Coronary artery (tissue), 2 donors: ENCODE data around the gene MRTFA.
"Not testable (repeated sequence)": the region's sequence is repeated elsewhere in the genome, so short reads cannot be mapped to it uniquely, and the experiment has no call there.

Experiments
- DNase-seq: peaks from one replicate; pipeline ENCODE4 v3.0.0-alpha.2; 2017; ENCODE audit warnings: low spot score
- H3K27ac ChIP-seq, 2 donors: fragments of 200-600 bp; sonication (generic); one replicate each; pipeline ENCODE4 v1.5.1; 2016 to 2019
- H3K4me3 ChIP-seq: fragments of 200-600 bp; sonication (generic); 2 replicates; pipeline ENCODE4 v1.5.1; 2016; ENCODE audit warnings: mild to moderate bottlenecking, moderate library complexity
- TF ChIP-seq, protein P1 (sequence below): fragments of 200-600 bp; sonication (generic); IDR thresholded peaks from one replicate; pipeline ENCODE4 v1.5.1; 2019; ENCODE audit warnings: antibody characterized with exemption

Gene MRTFA

GRCh38 chr22:40586781-40587180 is 49.7 kb downstream of the MRTFA start:
- TF ChIP-seq, protein P1, sequence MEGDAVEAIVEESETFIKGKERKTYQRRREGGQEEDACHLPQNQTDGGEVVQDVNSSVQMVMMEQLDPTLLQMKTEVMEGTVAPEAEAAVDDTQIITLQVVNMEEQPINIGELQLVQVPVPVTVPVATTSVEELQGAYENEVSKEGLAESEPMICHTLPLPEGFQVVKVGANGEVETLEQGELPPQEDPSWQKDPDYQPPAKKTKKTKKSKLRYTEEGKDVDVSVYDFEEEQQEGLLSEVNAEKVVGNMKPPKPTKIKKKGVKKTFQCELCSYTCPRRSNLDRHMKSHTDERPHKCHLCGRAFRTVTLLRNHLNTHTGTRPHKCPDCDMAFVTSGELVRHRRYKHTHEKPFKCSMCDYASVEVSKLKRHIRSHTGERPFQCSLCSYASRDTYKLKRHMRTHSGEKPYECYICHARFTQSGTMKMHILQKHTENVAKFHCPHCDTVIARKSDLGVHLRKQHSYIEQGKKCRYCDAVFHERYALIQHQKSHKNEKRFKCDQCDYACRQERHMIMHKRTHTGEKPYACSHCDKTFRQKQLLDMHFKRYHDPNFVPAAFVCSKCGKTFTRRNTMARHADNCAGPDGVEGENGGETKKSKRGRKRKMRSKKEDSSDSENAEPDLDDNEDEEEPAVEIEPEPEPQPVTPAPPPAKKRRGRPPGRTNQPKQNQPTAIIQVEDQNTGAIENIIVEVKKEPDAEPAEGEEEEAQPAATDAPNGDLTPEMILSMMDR = no peak
- Histone ChIP-seq H3K27ac (no peak overlapping the region), H3K4me3 (no peak overlapping the region)
- no peak for DNase-seq

DNA sequence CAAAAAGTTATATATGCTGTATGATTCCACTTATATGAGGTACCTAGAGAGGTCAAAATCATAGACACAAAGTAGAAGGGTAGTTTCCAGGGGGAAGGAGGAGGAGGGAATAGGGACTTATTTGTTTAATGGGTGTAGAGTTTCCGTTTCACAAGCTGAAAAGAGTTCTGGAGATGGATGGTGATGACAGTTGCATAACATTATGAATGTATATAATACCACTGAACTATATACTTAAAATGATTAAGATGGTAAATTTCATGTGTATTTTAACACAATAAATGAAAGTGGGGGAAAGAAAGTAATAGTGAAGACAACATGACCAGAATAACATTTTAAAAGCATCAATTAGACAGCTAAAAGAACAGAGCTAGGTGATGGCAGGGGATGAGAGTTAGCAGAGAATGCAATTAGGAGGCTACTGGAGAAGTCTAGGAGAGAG is 51.2 kb downstream of the MRTFA start:
- H3K4me3 ChIP-seq = no peak overlapping the region
- H3K27ac ChIP-seq = no peak overlapping the region
- TF ChIP-seq, protein P1 = no peak
- DNase-seq = no peak

GRCh38 chr22:40584766-40585165 is 51.8 kb downstream of the MRTFA start:
- not testable (repeated sequence) for H3K27ac ChIP-seq, H3K4me3 ChIP-seq, DNase-seq

DNA sequence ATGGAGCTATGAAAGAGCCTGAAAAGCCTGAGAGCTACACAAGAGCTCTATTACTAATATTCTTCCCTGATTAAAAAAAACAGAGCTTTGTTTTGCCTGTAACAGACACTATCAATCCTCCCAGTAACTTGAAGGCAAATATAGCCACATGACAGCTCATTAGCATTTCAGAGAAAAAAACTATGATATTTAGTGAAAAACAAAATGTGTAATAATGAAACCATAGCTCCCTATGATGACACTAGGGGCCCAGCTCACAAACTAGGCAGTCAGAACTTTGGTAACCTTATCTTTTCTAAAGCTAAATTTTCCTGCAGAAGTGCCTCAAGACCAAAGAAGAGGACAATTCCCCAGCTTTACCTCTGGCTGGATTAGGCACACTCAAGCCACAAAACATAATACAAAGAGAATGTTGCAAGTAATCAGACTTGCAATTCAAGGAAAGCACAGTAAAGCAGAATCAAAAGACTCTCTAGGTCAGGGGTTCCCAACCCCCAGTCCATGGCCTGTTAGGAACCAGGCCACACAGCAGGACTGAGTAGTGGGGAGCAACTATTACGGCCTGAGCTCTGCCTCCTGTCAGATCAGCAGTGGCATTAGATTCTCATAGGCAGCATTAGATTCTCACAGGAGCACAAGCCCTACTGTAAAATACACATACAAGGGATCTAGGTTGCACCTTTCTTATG is 53.3 kb downstream of the MRTFA start:
- TF ChIP-seq, protein P1 = no peak
- H3K4me3 ChIP-seq = no peak overlapping the region
- H3K27ac ChIP-seq = no peak overlapping the region
- DNase-seq = no peak

GRCh38 chr22:40582063-40582462 is 54.5 kb downstream of the MRTFA start:
- TF ChIP-seq, protein P1 = no peak
- H3K27ac ChIP-seq = no peak overlapping the region
- no peak for DNase-seq
- H3K4me3 ChIP-seq = no peak overlapping the region

DNA sequence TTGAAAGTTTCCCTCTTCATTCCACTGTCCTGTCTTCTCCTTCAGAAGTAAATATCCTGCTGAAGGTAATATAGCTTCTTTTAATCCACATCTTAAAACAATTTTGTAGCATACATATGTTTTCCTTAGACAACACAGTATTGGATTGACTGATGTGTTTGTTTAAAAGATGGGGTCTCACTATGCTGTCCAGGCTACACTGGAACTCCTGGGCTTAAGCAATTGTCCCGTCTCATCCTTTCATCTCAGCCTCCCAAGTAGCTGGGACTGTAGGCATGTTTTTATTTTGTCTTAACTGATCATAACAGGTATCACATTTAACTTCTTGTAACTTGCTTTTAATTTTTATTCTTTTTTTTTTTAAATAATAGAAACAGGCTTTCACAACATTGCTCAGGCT is 55.9 kb downstream of the MRTFA start:
- TF ChIP-seq, protein P1 = no peak
- Histone ChIP-seq H3K27ac (no peak overlapping the region), H3K4me3 (no peak overlapping the region)
- no peak for DNase-seq

DNA sequence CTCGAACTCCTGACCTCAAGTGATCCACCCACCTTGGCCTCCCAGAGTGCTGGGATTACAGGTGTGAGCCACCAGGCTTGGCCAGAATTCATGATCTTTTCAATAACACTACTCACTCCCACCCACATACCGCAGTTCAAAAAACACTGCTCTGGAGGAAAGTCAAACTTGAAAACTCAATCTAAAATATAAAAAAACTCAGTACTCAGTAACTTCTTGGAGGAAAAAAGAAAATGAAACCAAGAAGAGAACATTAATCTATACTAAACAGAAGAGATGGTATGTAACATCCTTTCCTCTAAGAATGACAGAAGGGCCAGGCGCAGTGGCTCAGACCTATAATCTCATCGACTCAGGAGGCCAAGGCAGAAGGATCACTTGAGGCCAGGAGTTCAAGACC is 58.3 kb downstream of the MRTFA start:
- Histone ChIP-seq H3K4me3 (no peak overlapping the region), H3K27ac (no peak overlapping the region)
- no peak for DNase-seq
- TF ChIP-seq, protein P1 = no peak
